CD4-positive, alpha-beta T cell treated with Interleukin-15 for 4 hours (primary cell): ENCODE results near the gene TMTC3.

Experiments used
- DNase-seq: peaks from one replicate; pipeline ENCODE4 v3.0.0-alpha.2; 2020; ENCODE audit warnings: low spot score

Gene TMTC3

GRCh38 chr12:88227263-88227662, 85.2 kb downstream of the TMTC3 start:
- DNase-seq = no peak

DNA sequence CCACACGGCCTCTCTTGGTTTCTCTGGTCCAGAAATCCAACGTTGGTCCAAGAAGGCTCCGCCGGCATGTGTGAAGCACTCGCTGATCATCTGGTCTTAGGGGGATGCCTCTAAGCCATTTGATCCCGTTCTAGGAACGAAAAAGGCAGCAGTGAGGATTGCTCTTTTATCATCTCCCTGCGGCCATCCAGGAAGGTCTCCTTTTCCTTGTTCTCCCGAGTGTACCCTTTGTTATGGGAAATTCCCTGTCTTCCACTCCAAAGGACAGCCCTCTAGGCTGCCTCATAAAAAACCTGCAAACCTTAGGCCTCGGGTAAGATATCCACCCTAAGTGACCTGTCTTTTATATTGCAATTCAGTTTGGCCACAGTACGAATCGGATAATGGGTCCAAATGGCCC, 85.8 kb downstream of the TMTC3 start:
- DNase-seq = no peak

GRCh38 chr12:88228720-88229119, 86.6 kb downstream of the TMTC3 start:
- DNase-seq = no peak

DNA sequence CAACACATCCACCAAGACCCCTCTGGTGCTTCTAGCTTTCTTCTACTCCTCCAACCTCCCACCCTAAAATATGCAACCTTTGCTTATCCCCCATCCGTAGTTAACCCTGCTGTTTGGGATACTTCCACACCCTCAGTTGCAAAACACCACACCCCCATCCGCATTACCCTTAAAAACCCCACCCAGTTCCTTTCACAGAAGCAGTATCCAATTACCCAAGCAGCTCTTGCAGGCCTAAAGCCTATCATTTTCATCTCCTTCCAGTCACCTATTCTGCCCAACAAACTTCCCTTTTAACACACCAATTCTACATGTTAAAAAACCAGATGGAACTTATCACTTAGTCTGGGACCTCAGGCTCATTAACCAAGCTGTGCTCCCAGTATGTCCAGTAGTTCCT, 88.2 kb downstream of the TMTC3 start:
- DNase-seq = no peak

GRCh38 chr12:88235183-88235833, 93.2 kb downstream of the TMTC3 start:
- DNase-seq = no peak

- DNase-seq = no peak
These were observed 95.8 kb downstream of the TMTC3 start for GRCh38 chr12:88237954-88238353.

DNA sequence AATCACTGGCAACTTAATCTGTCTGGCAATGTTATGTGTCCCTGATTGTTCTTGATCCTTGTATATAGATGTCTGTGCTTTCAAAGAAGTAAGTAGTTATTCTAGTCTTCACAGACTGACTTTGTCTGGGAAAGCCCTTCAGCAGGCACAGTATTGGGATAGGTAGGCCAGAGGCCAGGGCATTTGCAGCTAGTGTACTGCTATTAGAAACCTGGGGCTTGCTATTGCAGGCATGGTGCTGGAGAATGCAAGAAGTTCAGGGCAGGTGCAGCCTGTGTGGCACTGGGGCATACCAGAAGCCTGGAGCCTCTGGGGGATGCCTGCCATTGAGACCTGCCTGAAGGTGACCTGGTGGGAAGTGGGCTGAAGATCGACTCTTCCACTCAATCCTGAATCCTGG, 96.3 kb downstream of the TMTC3 start:
- DNase-seq = no peak

GRCh38 chr12:88241862-88242570, 99.9 kb downstream of the TMTC3 start:
- no peak for DNase-seq

DNA sequence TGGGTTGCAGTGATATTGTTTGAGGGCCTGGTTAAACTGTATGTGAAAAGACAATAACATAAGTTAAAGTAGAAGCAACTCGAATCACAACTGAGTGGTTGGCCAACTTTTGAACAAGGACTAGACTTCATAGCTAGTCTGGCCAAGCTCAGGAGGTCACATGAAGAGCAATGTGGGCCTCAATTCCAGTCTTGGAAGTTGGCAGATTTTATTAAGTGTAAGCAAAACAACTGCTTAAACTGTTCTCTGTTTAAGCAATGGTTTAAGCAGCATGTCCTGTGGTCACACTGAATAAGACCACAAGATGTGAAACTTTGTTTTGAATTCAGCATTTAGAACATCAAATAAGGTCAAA, 100.4 kb downstream of the TMTC3 start:
- DNase-seq = no peak

GRCh38 chr12:88242939-88243338, 100.8 kb downstream of the TMTC3 start:
- no peak for DNase-seq

GRCh38 chr12:88243982-88244381, 101.9 kb downstream of the TMTC3 start:
- no peak for DNase-seq

GRCh38 chr12:88245905-88246304, 103.8 kb downstream of the TMTC3 start:
- no peak for DNase-seq

DNA sequence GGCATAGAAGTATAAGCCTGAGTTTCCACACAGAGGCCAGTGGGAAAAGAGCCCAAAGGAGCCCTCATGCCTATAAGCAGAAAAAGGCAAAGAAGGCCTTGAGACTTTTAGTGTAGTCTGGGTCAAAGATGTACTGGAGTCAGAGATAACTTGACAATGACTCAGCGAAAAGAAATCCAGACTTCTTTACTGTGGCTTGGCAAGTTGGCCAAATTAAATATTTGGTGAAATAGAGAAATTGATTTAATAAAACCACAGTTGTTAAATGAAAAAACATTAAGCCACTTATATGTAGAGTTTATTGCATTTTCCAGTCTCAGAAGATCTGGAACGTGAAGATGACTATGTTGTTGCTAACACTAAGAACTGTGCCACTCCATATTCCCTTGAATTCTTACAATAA, 105.1 kb downstream of the TMTC3 start:
- DNase-seq = no peak

GRCh38 chr12:88248606-88249005, 106.5 kb downstream of the TMTC3 start:
- no peak for DNase-seq
